HepG2 (cell line): ENCODE measurements around the gene GASK1A. TPM values are rescaled to one million over a fixed set of nuclear protein-coding genes. Genes with fewer than 3 reads are reported as not detected.

ENCODE experiments used
- ATAC-seq: fragments of 200-7000 bp; cut with Tn5 transposase; 3 replicates; pipeline ENCODE4 v1.9.1; 2020; ENCODE audit warnings: mild to moderate bottlenecking, moderate library complexity
- BruUV-seq: library from RNA; stranded (reverse); fragments of 400-500 nt; replicated peaks from 2 replicates; lab custom pipeline; 2021; lab: Mats Ljungman, UMichigan
- CTCF ChIA-PET: fragments of 300-600 bp; formaldehyde crosslinking; extraction: SDS; loops from one replicate; lab custom pipeline; 2021; ENCODE audit warnings: low total read pairs, inconsistent platforms, low intra/inter-chr PET ratio; lab: Yijun Ruan, JAX
- POLR2A ChIA-PET: fragments of 350-600 bp; sonication (Branson Sonifier 250); formaldehyde crosslinking; loops from one replicate; lab custom pipeline; 2020; ENCODE audit warnings: antibody characterized with exemption, inconsistent platforms; lab: Yijun Ruan, JAX
- DNase-seq: peaks from one replicate; pipeline ENCODE4 v3.0.0-alpha.2; 2015; ENCODE audit warnings: low spot score
- FAIRE-seq: peaks from 3 replicates; lab custom pipeline; 2011; peaks lifted over from hg19 to GRCh38; lab: Jason Lieb, UNC
- H2AFZ ChIP-seq: one replicate; pipeline ENCODE4 v1.6.1; 2011; ENCODE audit warnings: low read length, inconsistent platforms
- H3K27ac ChIP-seq: fragments of 300-600 bp; 3 replicates; pipeline ENCODE4 v1.8.0; 2011; ENCODE audit warnings: mixed run types, mild to moderate bottlenecking, mixed read lengths, low read length, inconsistent platforms; ENCODE audit not compliant: insufficient read depth; ENCODE audit errors: extremely low read length
- H3K27me3 ChIP-seq, 2 experiments: fragments of 200-600 bp in 1 of 2; 2 replicates in 1 of 2; 3 replicates in 1 of 2; pipeline versions ENCODE4 v1.6.0 to v1.8.0; 2011; ENCODE audit warnings: low read length in 2 of 2, mild to moderate bottlenecking in 2 of 2, moderate library complexity in 2 of 2, inconsistent platforms in 1 of 2; ENCODE audit not compliant: insufficient read depth in 2 of 2, control insufficient read depth in 1 of 2
- H3K36me3 ChIP-seq, 2 experiments: fragments of 200-600 bp in 1 of 2; replicated peaks in 1 of 2; 2 replicates in 1 of 2; 3 replicates in 1 of 2; pipeline versions ENCODE4 v1.5.1 to v1.8.0; 2011; ENCODE audit warnings: low read length in 2 of 2, inconsistent platforms in 1 of 2; ENCODE audit not compliant: insufficient read depth in 2 of 2, control insufficient read depth in 1 of 2
- H3K4me1 ChIP-seq: 2 replicates; pipeline ENCODE4 v1.5.1; 2012; ENCODE audit warnings: low read length, inconsistent platforms; ENCODE audit not compliant: insufficient read depth
- H3K4me2 ChIP-seq: 2 replicates; pipeline ENCODE4 v1.6.0; 2011; ENCODE audit warnings: low read depth, low read length, inconsistent platforms
- H3K4me3 ChIP-seq, 3 experiments: fragments of 200-600 bp in 1 of 3; sonication (generic), shearing (Covaris generic) in 1 of 3; replicated peaks in 1 of 3; 2 replicates each; pipeline ENCODE4 v1.5.1; 2011 to 2016; ENCODE audit warnings: low read length in 3 of 3, inconsistent platforms in 2 of 3, low read depth in 2 of 3, mild to moderate bottlenecking in 2 of 3, control low read depth in 1 of 3, mixed read lengths in 1 of 3; ENCODE audit not compliant: insufficient read depth in 1 of 3
- H3K79me2 ChIP-seq: one replicate; pipeline ENCODE4 v1.6.1; 2011; ENCODE audit warnings: low read length, inconsistent platforms; ENCODE audit not compliant: insufficient read depth
- H3K9ac ChIP-seq: 2 replicates; pipeline ENCODE4 v1.6.0; 2011; ENCODE audit warnings: mild to moderate bottlenecking, low read depth, low read length, inconsistent platforms; ENCODE audit not compliant: insufficient read depth
- H3K9me3 ChIP-seq: 2 replicates; pipeline ENCODE4 v1.5.1; 2012; ENCODE audit warnings: mild to moderate bottlenecking, low read length
- H4K20me1 ChIP-seq: 2 replicates; pipeline ENCODE4 v1.6.0; 2011; ENCODE audit warnings: inconsistent platforms, mild to moderate bottlenecking, low read length, moderate library complexity; ENCODE audit not compliant: insufficient read depth
- AFF4 ChIP-seq: sonication (generic); formaldehyde crosslinking; IDR thresholded peaks from 2 replicates; pipeline ENCODE4 v1.4.0; 2020; ENCODE audit warnings: missing genetic modification reagents
- CHD2 ChIP-seq: IDR thresholded peaks from 2 replicates; pipeline ENCODE4 v1.6.1; 2011; ENCODE audit warnings: low read depth, low read length, improper control_type of control experiment
- ETV5 ChIP-seq: IDR thresholded peaks from 2 replicates; pipeline ENCODE4 v1.6.1; 2018; ENCODE audit warnings: missing biosample characterization, missing genetic modification reagents, inconsistent platforms, borderline replicate concordance
- JUND ChIP-seq: sonication (generic); formaldehyde crosslinking; IDR thresholded peaks from 2 replicates; pipeline ENCODE4 v1.8.0; 2022; ENCODE audit warnings: mild to moderate bottlenecking, missing genetic modification reagents
- NAIF1 ChIP-seq: sonication (generic); formaldehyde crosslinking; IDR thresholded peaks from 2 replicates; pipeline ENCODE4 v1.5.0; 2020; ENCODE audit warnings: mild to moderate bottlenecking, missing genetic modification reagents, borderline replicate concordance
- NCOA5 ChIP-seq: sonication (generic); formaldehyde crosslinking; IDR thresholded peaks from 2 replicates; pipeline ENCODE4 v1.4.0; 2020; ENCODE audit warnings: missing genetic modification reagents
- PHF5A ChIP-seq: IDR thresholded peaks from one replicate; pipeline ENCODE4 v1.6.1; 2018; ENCODE audit warnings: low read depth, missing genetic modification reagents; ENCODE audit not compliant: unreplicated experiment
- ZFP90 ChIP-seq: sonication (generic); formaldehyde crosslinking; IDR thresholded peaks from 2 replicates; pipeline ENCODE4 v1.8.0; 2022; ENCODE audit warnings: missing genetic modification reagents, mild to moderate bottlenecking, inconsistent platforms, borderline replicate concordance
- ZNF142 ChIP-seq: sonication (generic); formaldehyde crosslinking; IDR thresholded peaks from 2 replicates; pipeline ENCODE4 v1.4.0; 2020; ENCODE audit warnings: missing genetic modification reagents
- ZNF337 ChIP-seq: sonication (generic); formaldehyde crosslinking; IDR thresholded peaks from 2 replicates; pipeline ENCODE4 v1.5.1; 2020; ENCODE audit warnings: missing genetic modification reagents, low read depth, mild to moderate bottlenecking, borderline replicate concordance
- ZNF773 ChIP-seq: sonication (generic); formaldehyde crosslinking; IDR thresholded peaks from 2 replicates; pipeline ENCODE4 v1.4.0; 2020; ENCODE audit warnings: missing genetic modification reagents, borderline replicate concordance
- WGBS: methylation state at CpG from one replicate; pipeline ENCODE4 v1.1.6; 2017; ENCODE audit warnings: low lambda C conversion rate; 5-methylcytosine and 5-hydroxymethylcytosine counted together
- in situ Hi-C: cut with HindIII; loops from 2 replicates; pipeline ENCODE4 v1.10.0; 2017; ENCODE audit warnings: low pct_unique_long_range_greater_than_20kb; ENCODE audit not compliant: extremely low pct_ligation_motif_present
- intact Hi-C: fragments of 100-400 bp; cut with micrococcal nuclease; formaldehyde crosslinking; loops from one replicate; pipeline ENCODE4 v1.10.0; 2022; ENCODE audit not compliant: unreplicated experiment
- polyA plus RNA-seq, 8 experiments: library from polyadenylated mRNA; depleted of rRNA in 3 of 8; stranded (reverse) in 7 of 8; unstranded in 1 of 8; fragments of >200 nt; fragmentation: Illumina TruSeq in 4 of 8; extraction: Trizol in 4 of 8; gene quantifications; 2 replicates each; pipeline versions ENCODE4 v1.2.1 to v1.2.3, GENCODE V29; 2011 to 2016; ENCODE audit warnings: low read depth in 4 of 8, missing spikeins in 1 of 8, mixed read lengths in 1 of 8; ENCODE audit not compliant: insufficient read depth in 1 of 8
- total RNA-seq, 5 experiments: library from RNA; depleted of rRNA; stranded (reverse); fragments of >200 nt; fragmentation: Illumina TruSeq; extraction: Trizol; gene quantifications; 2 replicates each; pipeline ENCODE4 v1.2.3, GENCODE V29; 2016; ENCODE audit warnings: low read depth in 1 of 5

The GASK1A gene
- total and polyA plus RNA-seq, 2 of the 13 experiments (the other 11 are each of a cell fraction or from before 2014, with no cell fraction given): not detected

- no peak for TF ChIP-seq ZNF142 (CRISPR knock-in tag)
Measured at GRCh38 chr3:43031889-43032545, 52.9 kb downstream of the GASK1A start (continued).

GRCh38 chr3:43032646-43033628 is 53.8 kb downstream of the GASK1A start:
- no peak for ATAC-seq
- Histone ChIP-seq H3K27me3 (peaks cover 2 to 6% of the 10 kb centered on the region in 2 experiments; a peak in 4 of 5 replicates), H4K20me1 (no peaks in the 10 kb centered on the region; the same call in 1 of the 2 replicates), H3K36me3 (no peaks in the 10 kb centered on the region), H3K27ac (no peak overlapping the region), H2AFZ (no peak overlapping the region), H3K4me2 (no peak overlapping the region), H3K4me1 (peaks cover 5% of the 10 kb centered on the region), H3K9me3 (no peaks in the 10 kb centered on the region), H3K4me3 (no peak overlapping the region), H3K9ac (no peak overlapping the region), H3K79me2 (no peaks in the 10 kb centered on the region)
- DNase-seq: no peak
- ChIA-PET CTCF (no interaction called here), POLR2A (no interaction called here)
- BruUV-seq: no TSS peak
- in situ Hi-C loops (no loop called here), intact Hi-C loops (no loop called here)
- no peak for FAIRE-seq
- WGBS: 47% methylated on average over 9 of the region's 23 CpGs
- TF ChIP-seq ZNF773 (CRISPR knock-in tag) (no peak), ETV5 (no peak), ZNF337 (CRISPR knock-in tag) (no peak), PHF5A (CRISPR knock-in tag) (no peak), JUND (CRISPR knock-in tag) (no peak), NAIF1 (CRISPR knock-in tag) (no peak), ZFP90 (CRISPR knock-in tag) (no peak), AFF4 (CRISPR knock-in tag) (no peak), CHD2 (no peak), NCOA5 (CRISPR knock-in tag) (no peak)
